T-helper 2 cell treated with Interferon-gamma antibody and Interleukin-4, amounts not matched to agents 100 ng/mL and 5 ng/mL, for 36 hours (primary cell): ENCODE results near the gene SYCP1. TPM values are rescaled to one million over a fixed set of nuclear protein-coding genes. Genes with fewer than 3 reads are reported as not detected.
"Not testable (repeated sequence)": the region's sequence is repeated elsewhere in the genome, so short reads cannot be mapped to it uniquely, and the experiment has no call there.

Source experiments
- intact Hi-C: fragments of 100-400 bp; cut with micrococcal nuclease; formaldehyde crosslinking; loops from one replicate; pipeline ENCODE4 v1.15.1; 2023
- total RNA-seq: library from RNA; stranded (reverse); gene quantifications from 2 replicates; pipeline ENCODE4 v1.2.3, GENCODE V29; 2022

SYCP1 gene
- total RNA-seq, 1 donor from 2014 or later = not detected

- intact Hi-C loops = loop anchor here (1.0 kb wide), 2 partner anchors 73 to 133 kb away; no protein-coding TSS in a partner anchor
Measured at GRCh38 chr1:114979278-114979891, 124.7 kb downstream of the SYCP1 start.

- intact Hi-C loops = no loop called here
Measured at GRCh38 chr1:114982251-114982650, 127.6 kb downstream of the SYCP1 start.

- intact Hi-C loops = no loop called here
Measured at GRCh38 chr1:114986286-114986685, 131.6 kb downstream of the SYCP1 start.

- intact Hi-C loops = no loop called here
Measured at GRCh38 chr1:114988095-114988494, 133.4 kb downstream of the SYCP1 start.

- intact Hi-C loops = no loop called here
Measured at GRCh38 chr1:114997510-114998289, 143.0 kb downstream of the SYCP1 start.

GRCh38 chr1:115006191-115006590 is 151.5 kb downstream of the SYCP1 start:
- intact Hi-C loops = no loop called here

GRCh38 chr1:115012006-115012405 is 157.3 kb downstream of the SYCP1 start:
- intact Hi-C loops = no loop called here

- intact Hi-C loops = no loop called here
Measured at GRCh38 chr1:115012434-115012833, 157.8 kb downstream of the SYCP1 start.

GRCh38 chr1:115013792-115014191 is 159.1 kb downstream of the SYCP1 start:
- intact Hi-C loops = no loop called here

- intact Hi-C loops = not testable (repeated sequence)
Measured at GRCh38 chr1:115019549-115019948, 164.9 kb downstream of the SYCP1 start.

- intact Hi-C loops = no loop called here
Measured at GRCh38 chr1:115021145-115021544, 166.5 kb downstream of the SYCP1 start.

- intact Hi-C loops = no loop called here
Measured at GRCh38 chr1:115023593-115023992, 168.9 kb downstream of the SYCP1 start.

- intact Hi-C loops = no loop called here
Measured at GRCh38 chr1:115029526-115029925, 174.9 kb downstream of the SYCP1 start, which contains the start of gene TSHB. TSS of gene TSHB (plus strand) at chr1:115029826. CDS start at chr1:115033363, 3,537 bp downstream.

GRCh38 chr1:115031595-115031994 is 176.9 kb downstream of the SYCP1 start:
- intact Hi-C loops = no loop called here

GRCh38 chr1:115035652-115036051 is 181.0 kb downstream of the SYCP1 start:
- intact Hi-C loops = no loop called here

- intact Hi-C loops = no loop called here
Measured at GRCh38 chr1:115036814-115037507, 182.3 kb downstream of the SYCP1 start.

- intact Hi-C loops = no loop called here
Measured at GRCh38 chr1:115040501-115040900, 185.8 kb downstream of the SYCP1 start.

GRCh38 chr1:115041654-115042053 is 187.0 kb downstream of the SYCP1 start:
- intact Hi-C loops = no loop called here
